GM19324 (cell line): ENCODE measurements around the gene HLA-DRA.
A peak's percentile ranks its signal among the peaks of the same experiment; 100 is the strongest.

ENCODE experiments used
- ATAC-seq: cut with Tn5 transposase; IDR thresholded peaks from one replicate; pipeline ENCODE4 v1.9.1; 2021; ENCODE audit warnings: mild to moderate bottlenecking, moderate library complexity; ENCODE audit not compliant: unreplicated experiment, low FRiP score

The HLA-DRA gene

GRCh38 chr6:32473376-32474348 lies 34.0 kb downstream of the HLA-DRA start:
- peak; percentile 82 for ATAC-seq

GRCh38 chr6:32475392-32476206 lies 35.9 kb downstream of the HLA-DRA start:
- no peak for ATAC-seq

- ATAC-seq, result no peak
These were observed 44.4 kb downstream of the HLA-DRA start for GRCh38 chr6:32483968-32484613.

- ATAC-seq, result no peak
These were observed 44.9 kb downstream of the HLA-DRA start for GRCh38 chr6:32484614-32484998.

GRCh38 chr6:32488083-32488482 lies 48.4 kb downstream of the HLA-DRA start:
- ATAC-seq, result no peak

GRCh38 chr6:32491700-32492099 lies 52.0 kb downstream of the HLA-DRA start:
- no peak for ATAC-seq

GRCh38 chr6:32492351-32492750 lies 52.7 kb downstream of the HLA-DRA start:
- no peak for ATAC-seq
